HS-27A (cell line): Measurements from ENCODE around the gene NSFL1C.
"Not testable (repeated sequence)": the region's sequence is repeated elsewhere in the genome, so short reads cannot be mapped to it uniquely, and the experiment has no call there.

ENCODE experiments used
- DNase-seq: peaks from one replicate; pipeline ENCODE4 v3.0.0-alpha.2; 2012; ENCODE audit warnings: low read depth, missing footprints

NSFL1C gene

DNA sequence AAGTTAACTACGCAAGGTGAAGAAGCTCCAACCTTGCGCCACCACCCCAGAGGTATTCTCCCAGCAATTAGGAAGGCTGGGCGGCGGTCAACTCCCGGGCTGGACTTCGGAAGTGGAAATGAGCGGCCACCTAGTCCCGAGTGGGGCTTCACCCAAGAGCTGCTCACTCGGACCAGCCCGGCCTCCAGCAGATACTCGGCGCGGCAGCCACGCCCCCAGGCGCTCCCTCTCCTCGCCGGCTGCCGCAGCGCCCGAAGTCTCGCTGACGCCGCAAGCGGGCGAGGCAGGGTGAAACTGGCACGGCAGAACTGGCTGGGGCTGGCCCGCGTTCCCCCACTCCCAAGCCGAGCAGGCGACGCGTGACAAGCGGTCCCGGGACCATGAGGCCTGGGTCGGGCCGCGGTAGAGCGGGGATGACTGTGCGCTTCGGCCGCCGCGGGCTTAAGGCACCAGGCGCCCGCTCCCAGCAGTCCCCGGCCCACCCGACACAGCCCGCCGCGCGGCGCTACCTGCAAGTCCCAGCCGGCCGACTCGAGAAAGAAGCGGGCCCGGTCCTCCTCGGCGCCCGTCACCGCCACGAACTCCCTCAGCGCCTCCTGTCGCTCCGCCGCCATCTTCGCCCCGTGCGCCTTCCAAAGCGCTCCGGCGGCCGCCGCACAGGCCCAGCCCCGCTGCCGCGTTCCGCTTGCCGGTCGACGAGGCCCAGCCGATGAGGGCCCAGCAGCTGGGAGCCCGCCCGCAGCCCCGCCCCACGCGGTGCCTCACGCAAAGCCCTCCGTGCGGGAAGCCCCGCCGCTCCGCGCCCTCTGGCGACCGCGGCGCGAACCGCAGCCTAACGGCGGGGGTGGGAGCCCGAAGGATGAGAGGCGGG lies at the start of gene NSFL1C:
TSS of gene NSFL1C (minus strand) at position 639 of the 871 bp plus-strand sequence. CDS start at position 614, 25 bp downstream.
- peak; percentile 62 for DNase-seq

- no peak for DNase-seq
Measured at GRCh38 chr20:1513801-1514200, 47.2 kb upstream of the NSFL1C start.

- no peak for DNase-seq
Measured at GRCh38 chr20:1509237-1509636, 42.6 kb upstream of the NSFL1C start.

GRCh38 chr20:1508574-1508973 lies 41.9 kb upstream of the NSFL1C start:
- DNase-seq, result no peak

DNA sequence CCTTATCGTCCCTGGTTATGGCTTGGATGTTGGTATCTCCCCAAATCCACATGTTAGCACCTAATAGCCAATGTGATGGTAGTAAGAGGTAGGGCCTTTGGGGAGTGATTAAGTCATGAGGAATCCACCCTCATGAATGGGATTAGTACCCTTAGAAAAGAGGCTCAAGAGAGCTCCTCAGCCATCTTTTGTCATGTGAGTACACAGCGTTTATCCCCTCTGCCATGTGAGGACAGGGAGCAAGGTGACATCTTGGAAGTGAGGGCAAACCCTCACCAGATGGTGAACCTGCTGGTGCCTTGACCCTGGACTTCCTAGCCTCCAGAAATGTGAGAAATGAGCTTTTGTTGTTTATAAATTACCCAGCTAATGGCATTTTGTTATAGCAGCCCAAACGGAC lies 40.6 kb upstream of the NSFL1C start:
- DNase-seq, result no peak

DNA sequence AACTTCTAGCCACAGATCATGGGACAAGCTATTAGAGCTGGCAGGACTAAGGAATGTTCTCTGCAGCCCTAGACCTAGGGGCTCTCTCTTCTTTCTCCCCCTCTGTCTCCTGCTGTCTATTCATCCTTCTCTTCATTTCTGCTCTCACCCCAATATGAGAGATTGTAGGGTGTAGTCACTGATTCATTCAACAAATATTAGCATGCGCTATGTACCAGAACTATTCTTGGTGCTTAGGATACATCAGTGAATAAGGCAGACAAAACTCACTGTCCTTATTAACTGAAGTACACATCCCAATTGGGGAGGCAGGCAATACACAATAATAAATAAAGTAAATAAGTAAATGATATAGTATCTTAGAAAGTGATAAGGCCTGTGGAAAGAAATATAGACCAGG lies 39.2 kb upstream of the NSFL1C start:
- DNase-seq, result no peak

DNA sequence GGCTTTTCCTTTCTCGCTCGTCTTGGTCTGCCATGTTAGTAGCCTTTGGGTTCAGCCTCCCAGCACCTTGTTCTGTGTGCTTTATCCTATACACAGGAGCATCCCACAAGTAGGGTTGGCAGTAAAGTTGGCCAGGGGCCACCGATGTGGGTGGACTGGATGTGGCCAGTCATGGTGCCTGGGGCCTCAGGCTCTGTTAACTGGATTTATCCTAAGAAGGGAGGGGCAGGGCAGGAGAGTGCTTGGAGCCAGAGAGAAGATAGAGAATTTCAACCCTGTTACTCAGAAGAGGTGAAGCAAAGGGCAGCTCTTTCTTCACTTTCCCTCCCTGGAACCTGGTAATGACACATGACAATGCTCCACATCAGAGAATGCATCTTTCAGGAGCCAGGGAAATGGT lies 38.7 kb upstream of the NSFL1C start:
- no peak for DNase-seq

DNA sequence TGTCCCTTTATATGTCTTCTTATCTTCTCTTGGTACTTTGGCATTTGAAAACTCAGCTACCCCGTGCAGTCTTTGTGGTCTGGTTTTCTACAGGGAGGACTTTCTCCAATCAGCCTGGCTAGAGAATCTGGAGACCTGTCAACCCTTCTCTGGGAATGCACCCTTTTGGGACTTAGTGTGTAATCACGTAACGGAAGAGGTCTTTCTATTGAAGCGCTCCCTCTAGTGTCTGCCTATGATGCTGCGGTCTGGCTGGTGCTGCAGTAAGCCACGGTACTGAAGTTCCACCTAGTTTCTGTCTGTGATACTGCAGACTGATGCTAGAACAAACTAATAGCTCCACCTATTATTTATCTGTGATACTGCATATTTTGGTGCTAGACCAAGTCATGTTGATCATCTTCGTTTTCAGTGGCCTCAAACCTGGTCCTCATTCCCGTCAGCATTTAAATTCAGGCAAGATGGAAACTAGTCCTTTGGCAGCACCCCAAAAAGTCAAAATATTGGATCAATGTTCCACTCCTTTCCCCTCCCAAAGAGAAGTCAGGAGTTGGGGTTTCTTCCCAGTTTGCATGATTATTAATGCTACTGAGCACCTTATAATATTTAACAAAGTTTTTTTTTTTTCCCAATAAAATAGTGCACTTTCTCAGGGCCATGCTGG lies 37.0 kb upstream of the NSFL1C start:
- DNase-seq, result peak; percentile 83

DNA sequence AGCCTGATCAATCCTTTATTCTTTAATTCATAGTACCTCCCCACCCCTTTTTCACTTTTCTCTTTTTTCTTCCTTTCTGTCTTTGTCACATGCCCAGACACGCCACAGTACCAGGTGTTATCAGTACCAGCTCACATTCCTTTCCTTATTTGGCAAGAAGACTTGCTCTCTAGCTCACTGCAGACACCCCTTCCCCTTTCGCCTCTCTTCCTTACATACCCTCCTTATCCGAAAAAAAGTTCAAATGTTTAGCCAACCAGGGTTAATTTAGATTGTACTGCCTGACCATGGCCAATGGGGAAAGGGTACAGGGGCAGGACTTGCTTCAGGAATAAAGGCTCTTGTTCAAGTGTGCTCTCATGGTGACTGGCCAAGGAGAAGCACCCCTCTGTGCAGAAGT lies 33.8 kb upstream of the NSFL1C start:
- no peak for DNase-seq

DNA sequence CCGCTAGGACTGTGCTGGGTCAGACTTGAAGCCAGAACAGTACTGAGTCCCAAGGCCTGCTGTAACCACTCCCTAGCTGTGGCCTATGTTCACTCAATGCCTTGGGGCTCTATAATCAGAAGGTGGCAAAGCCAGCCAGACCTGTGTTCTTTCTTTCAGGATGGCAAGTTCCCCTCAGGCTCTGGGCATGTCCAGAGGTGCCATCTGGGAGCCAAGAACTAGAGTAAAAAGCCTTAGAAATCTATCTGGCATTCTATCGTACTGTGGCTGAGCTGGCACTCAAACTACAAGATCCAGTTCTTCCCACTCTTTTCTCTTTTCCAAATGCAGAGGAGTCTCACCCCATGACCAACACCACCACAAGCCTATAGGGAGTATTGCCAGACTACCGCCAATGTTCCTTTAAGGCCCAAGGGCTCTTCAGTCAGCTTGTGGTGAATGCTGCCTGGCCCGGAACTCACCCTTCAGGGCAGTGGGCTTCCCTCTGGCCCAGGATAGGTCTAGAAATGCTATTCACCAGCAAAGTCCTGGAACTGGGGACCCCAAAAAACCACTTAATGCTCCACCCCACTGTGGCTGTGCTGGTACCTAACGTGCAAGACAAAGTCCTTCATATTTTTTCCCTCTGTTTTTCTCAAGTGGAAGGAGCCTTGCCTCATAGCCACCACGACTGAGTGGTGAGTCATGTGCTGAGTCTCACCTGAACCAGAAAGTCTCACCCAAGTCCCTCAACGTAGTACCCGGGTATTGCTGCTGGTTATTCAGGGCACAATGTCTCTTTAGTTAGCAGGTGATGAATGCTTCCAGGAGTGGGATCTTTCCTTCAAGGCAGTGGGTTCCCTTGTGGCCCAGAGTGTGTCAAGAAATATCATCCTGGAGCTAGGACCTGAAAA lies 33.1 kb upstream of the NSFL1C start:
- no peak for DNase-seq

DNA sequence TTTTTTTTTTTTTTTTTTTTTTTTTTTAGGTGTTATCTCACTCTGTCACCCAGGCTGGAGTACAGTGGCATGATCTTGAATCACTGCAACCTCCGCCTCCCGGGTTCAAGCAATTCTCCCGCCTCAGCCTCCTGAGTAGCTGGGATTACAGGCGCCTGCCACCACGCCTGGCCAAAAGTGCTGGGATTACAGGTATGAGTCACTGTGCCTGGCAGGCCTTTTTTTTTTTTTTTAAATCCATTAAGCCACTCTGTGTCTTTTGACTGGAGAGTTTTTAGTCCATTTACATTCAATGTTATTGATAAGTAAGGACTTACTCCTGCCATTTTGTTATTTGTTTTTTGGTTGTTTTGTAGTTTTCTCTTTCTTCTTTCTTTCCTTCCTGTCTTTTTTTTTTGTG lies 30.7 kb upstream of the NSFL1C start:
- not testable (repeated sequence) for DNase-seq

DNA sequence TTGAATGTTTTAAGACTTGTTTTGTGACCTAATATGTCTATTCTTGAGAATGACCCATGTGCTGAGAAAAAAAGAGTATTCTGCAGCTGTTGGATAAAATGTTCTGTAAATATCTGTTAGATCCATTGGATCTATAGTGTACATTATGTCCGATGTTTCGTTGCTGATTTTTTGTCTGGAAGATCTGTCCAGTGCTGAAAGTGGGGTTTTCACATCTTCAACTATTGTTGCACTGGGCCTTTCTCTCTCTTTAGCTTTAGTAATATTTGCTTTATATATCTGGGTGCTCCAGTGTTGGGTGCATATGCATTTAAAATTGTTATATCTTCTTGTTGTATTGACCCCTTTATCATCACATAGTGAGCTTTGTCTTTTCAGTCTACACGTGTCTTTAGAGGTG lies 30.3 kb upstream of the NSFL1C start:
- no peak for DNase-seq

- DNase-seq, result no peak
Measured at GRCh38 chr20:1494436-1494835, 27.8 kb upstream of the NSFL1C start.

DNA sequence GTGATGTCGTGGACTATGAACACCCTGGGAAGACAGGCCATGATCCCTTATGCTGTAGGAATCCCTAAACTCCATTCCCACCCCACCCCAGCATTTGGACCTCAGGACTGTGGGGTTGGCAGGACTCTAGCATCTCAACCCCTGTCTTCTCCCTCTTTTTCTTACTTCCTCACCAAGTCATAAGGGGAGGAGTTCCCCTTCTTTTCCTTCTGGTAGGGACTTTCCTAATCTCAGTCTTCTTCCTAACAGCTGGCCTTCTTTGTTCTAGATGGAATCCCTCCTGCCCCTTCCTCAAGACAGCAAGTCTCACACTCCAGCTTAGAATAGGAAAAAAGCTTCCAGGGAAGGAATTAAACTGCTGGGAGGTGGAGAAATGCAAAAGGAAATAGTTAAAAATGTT lies 26.9 kb upstream of the NSFL1C start:
- DNase-seq, result no peak

DNA sequence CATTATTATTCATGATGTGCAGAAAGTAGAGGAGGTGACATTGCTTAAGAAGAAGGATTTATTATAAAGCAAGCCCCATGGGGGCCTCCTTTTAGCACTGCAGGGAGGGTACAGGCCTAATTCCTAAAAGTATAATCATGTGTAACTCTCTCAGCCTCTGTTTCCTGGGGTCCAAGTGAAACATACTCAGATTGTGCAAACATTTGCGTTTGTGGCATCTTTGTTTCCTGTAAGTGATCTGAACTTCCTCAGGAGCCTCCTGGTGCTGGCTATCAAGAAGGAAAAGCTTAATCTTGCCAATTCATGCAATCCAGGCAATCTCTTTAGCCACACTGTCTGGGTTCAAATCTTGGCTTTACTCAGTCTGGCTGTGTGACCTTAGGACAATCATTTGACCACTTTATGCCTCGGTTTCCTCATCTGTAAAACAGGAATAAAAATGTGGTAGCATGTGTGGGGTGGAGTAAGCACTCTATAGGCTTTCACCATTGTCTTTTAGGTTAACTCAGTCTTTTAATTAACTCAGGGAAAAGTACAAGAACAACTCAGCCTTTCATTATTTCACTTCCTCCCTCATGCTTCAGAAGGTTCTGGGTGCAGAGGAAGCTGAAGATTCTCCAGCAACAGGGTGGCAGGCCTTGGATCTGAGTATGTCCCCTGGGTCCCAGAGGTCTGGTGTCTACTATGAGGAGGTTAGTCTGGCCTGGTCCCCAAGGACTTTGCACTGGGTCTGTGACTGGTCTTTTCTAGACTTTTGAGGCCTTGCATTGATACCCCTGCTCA lies 25.4 kb upstream of the NSFL1C start:
- DNase-seq, result no peak

DNA sequence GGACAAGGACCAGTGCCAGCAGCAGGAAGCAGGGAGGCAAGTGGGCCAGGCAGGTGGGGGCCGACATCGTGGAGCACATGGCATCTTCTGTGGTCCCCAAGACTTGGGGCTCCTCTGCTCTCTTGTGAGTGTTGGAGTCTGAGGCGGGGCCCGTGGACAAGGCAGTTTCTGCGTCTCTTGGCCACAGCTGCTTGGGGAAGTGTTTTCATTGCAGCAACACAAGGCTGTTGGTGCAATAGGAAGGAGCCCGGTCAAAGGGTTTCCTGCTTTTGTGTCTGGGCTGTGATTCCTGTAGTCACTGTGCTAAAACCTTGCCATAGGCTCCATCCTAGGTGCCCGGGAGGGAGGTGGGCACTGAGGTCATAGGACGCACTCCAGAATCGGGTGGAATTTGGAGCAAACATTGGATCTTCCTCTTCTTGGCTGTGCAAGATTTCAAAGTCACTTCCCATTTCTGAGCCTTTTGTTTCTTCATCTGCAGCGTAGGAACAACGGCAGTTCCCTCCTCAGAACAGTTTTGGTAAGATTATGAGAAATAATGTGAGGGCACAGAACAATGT lies 24.7 kb upstream of the NSFL1C start, which contains the start of gene SIRPB2:
TSS of gene SIRPB2 (minus strand) at position 140 of the 560 bp plus-strand sequence. CDS start at position 79, 61 bp downstream.
- no peak for DNase-seq

DNA sequence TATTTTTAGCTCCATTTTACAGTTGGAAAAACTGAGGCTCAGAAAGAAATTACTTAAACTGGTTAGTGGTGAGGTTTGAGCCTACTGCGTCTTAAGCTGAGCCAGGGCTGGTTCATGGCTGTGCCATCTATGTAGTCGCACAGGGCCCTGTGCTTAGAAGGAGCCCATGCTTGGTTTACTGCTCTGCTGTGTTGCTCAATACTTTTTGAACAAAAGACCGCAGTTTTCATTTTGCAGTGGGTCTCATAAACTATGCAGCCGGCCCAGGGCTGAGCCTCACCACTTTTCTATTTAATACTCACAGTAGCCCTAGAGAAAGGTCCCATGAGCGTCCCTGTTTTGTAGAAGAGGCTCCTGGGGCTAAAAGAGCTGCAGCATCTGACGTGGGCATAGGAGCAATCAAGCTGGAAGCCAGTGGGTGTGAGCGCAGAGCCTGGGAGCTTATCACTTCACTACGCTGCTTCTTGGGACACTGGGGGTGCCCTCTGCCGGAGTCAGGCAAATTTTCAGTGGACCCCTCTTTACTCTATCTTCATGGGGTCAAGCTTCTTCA lies 24.1 kb upstream of the NSFL1C start:
- DNase-seq, result no peak

- DNase-seq, result no peak
Measured at GRCh38 chr20:1489764-1490436, 23.3 kb upstream of the NSFL1C start.

DNA sequence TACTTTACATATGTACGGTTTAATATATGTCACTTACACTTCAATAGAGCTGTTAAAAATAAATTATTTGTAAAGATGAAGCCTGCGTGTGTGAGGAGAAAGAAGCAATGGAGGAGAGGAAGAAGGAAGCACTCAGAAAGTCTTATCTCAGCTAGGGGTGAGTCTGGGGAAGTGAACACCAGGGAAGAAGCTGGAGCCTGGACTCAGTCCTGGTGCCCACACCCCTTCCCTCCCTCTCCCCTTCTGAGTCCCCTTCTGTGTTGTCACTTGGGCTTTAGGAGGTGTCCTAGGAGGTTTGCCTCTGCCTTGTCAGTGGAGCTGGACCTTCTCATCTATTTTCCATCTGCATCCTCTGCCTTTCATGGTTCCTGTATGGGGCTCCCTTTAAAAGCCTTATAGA lies 22.7 kb upstream of the NSFL1C start:
- no peak for DNase-seq

DNA sequence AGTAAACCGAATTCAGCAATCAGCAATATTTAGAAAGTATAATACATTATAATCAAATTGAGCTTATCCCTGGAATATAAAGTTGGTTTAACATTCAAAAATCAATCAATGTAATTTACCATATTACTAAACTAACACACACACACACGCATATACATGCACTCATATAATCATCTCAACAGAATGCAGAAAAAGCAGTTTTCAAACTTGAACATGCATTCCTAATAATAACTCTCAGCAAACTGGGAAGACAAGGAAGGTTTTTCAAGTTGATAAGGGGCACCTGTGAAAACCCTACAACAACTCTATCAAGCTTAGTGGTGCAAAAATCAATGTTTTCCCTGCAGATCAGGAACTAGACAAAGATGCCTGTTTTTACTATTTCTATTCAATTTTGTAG lies 19.9 kb upstream of the NSFL1C start:
- DNase-seq, result no peak
